Measurements from ENCODE around the gene COTL1. TPM values are rescaled to one million over a fixed set of nuclear protein-coding genes. Genes with fewer than 3 reads are reported as not detected.

Gene COTL1
- total RNA-seq, 1 donor from 2014 or later: 107 TPM

DNA sequence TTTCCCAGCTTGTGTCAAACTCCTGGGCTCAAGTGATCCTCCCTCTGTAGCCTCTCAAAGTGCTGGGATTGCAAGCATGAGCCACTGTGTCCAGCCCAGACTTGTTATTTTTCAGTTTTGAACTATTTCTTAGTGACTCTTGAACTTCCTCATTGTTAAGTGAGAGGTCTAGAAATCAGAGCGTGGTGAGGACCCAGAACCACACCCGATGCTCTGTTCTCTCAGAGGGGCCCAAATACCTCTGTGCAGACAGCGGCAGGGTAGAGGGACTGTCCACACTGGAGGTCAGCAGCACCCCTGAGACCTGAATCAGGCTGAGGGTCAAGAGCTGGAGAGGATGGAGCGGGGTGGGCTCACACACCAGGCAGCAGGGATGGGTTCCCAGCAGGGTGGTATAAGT is 65.7 kb downstream of the COTL1 start:
- DNase-seq (ENCODE audit: low read depth in 2 of 2): no peak

GRCh38 chr16:84550096-84550495 is 67.8 kb downstream of the COTL1 start:
- peak in 1 of 2 donors; percentile 21 for DNase-seq (ENCODE audit: low read depth in 2 of 2)

- peak; percentile 75 to 97 for DNase-seq (ENCODE audit: low read depth in 2 of 2)
Measured at GRCh38 chr16:84548971-84549844, 68.7 kb downstream of the COTL1 start.

- DNase-seq (ENCODE audit: low read depth in 2 of 2): no peak
Measured at GRCh38 chr16:84548508-84548907, 69.4 kb downstream of the COTL1 start.

GRCh38 chr16:84547546-84548061 is 70.3 kb downstream of the COTL1 start:
- DNase-seq (ENCODE audit: low read depth in 2 of 2): no peak

DNA sequence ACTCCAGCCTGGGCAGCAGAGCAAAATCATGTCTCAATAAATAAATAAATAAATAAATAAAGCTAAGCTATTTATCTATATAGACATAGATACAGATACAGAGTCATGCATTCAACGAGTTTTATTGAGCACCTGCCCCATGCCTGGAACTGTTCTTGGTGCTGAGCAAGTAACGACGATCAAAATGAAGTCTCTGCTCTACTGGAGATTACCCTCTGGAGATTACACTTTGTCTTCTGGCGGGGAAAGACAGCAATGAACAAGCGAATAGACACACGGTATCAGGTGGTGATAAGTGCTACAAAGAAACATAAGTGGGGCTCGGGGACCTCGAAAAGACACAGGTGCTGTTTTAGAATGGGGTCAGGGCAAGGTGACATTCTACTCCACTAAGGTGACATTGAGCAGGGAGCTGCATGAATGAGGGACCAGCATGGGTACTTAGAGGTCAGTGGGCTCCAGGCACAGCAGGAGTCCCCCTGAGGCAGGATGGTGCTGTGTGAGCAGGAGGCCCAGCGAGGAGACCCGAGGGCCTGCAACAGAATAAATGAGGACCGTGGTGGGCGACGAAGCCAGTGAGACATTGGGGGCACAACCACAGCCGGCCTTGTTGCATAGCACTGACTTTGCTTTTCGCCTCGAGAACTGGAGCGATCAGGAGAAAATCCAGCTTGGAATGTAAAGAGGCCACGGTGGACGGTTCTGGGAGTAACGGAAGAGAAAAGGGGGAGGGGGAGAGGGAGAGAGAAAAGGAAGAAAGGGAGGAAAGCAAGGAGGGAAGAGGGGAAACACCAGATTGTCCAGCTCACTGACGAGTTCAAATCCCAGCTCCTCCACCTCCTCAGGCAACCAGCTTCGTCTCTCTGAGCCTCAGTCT is 71.0 kb downstream of the COTL1 start:
- no peak for DNase-seq (ENCODE audit: low read depth in 2 of 2)

GRCh38 chr16:84545114-84545737 is 72.7 kb downstream of the COTL1 start:
- DNase-seq (ENCODE audit: low read depth in 2 of 2): no peak

DNA sequence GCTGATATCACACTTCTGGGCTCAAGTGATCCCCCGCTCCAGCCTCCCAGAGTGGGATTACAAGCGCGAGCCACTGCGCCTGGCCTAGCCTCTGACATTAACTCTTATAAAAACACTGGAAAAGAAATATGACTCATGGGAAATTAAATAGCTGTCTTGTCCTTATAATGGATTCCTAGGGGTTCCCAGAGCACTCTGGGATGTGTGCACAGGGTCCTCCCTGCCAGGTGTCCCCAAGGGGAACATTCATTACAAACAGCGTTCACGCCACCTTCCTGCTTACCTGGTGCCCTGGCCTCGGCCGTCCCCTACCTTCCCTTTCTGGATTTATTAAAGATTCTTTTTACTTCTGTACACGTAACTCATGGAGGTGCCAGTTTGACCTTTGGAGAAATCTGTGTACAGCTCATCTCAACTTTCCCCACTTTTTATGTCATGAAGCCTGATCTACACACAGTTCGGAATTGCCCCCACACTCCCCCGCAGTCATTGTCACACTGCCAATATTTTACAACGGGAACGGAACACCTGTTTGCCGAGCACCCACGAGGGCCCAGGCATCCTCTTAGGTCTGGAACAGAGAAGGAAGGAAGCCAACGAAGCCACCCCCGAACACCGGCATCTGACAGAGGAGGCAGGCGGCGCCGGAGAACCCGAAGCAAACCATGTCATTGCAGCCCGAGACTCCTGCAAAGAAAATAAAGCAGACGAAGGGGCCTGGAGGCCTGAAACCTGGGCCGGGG is 73.7 kb downstream of the COTL1 start:
- DNase-seq (ENCODE audit: low read depth in 2 of 2): no peak

DNA sequence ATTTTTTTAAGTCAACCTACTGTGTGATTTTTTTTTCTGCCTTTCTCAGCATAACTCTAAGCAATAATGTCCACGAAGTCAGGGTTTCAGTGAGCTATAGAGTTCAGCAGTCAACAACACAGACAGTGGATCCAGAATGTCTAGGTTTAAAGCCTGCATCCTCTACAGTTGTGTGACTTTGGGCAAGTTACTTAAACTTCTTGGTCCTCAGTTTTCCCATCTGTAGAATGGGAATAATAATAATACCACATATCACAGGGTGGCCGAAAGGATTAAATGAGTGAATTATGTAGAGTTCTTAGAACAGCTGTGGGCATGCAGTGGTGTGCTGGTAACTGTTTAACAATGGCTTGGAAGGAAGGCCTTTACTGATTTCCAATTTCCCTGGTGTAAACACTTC is 74.6 kb downstream of the COTL1 start:
- no peak for DNase-seq (ENCODE audit: low read depth in 2 of 2)

GRCh38 chr16:84541999-84542817 is 75.7 kb downstream of the COTL1 start:
- peak in 1 of 2 donors; percentile 39 for DNase-seq (ENCODE audit: low read depth in 2 of 2)

GRCh38 chr16:84540194-84540593 is 77.7 kb downstream of the COTL1 start:
- DNase-seq (ENCODE audit: low read depth in 2 of 2): no peak

GRCh38 chr16:84538222-84538840 is 79.5 kb downstream of the COTL1 start:
- DNase-seq (ENCODE audit: low read depth in 2 of 2): no peak

DNA sequence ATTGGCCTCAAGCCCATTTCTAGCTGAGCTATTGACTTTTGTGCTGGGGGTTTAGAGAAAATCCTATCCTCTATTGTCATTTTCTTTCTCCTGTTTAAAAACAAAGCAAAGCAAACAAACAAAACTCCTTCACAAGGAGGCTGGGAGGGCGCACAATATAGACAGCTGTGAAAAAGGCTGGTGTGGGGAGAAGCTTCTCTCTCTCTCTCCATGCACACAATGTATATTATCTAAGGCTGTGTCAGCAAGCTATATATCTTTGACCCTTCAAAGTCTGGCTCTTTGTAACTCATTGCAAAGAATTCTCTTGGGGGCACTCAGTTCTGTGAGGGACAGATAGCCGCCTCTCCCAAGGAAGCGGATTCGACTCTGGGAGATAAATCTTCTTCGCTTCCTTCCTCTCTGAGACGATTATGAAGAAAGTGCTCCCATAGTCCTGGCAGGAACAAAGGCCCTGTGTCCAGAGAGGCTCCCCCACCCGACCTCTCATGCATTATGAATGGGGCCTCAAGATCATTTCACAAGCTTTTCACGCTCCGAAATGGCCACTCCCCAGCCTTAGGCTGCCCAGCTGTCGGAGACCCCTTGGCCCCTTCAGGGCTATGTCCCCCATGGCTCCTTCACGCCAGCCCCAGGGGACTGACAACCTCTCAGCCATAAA is 80.3 kb downstream of the COTL1 start:
- DNase-seq (ENCODE audit: low read depth in 2 of 2): no peak

- no peak for DNase-seq (ENCODE audit: low read depth in 2 of 2)
Measured at GRCh38 chr16:84535851-84536250, 82.0 kb downstream of the COTL1 start.

GRCh38 chr16:84535408-84535807 is 82.5 kb downstream of the COTL1 start:
- DNase-seq (ENCODE audit: low read depth in 2 of 2): no peak

DNA sequence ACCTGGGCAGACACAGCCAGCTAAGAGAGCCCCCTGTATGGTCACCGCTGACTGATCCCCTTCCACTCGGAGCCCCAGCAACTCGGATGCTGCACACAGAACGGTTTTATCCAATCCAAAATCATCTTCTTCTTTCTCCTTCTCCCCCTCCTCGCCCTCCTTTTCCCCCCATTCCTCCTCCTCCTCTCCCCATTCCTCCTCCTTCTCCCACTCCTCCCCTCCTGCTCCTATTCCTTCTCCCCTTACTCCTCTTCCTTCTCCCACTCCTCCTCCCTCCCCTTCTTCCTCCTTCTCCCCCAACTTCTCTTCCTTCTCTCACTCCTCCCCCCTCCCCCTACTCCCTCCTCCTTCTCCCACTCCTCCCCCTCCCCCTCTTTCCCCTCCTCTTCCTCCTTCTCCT is 83.1 kb downstream of the COTL1 start:
- DNase-seq (ENCODE audit: low read depth in 2 of 2): no peak

GRCh38 chr16:84532855-84533486 is 84.9 kb downstream of the COTL1 start:
- peak in 1 of 2 donors; percentile 45 for DNase-seq (ENCODE audit: low read depth in 2 of 2)

- peak; percentile 57 to 89 for DNase-seq (ENCODE audit: low read depth in 2 of 2)
Measured at GRCh38 chr16:84532291-84532724, 85.6 kb downstream of the COTL1 start.

Data from lung microvascular endothelial cell (primary cell).